Right lobe of liver (tissue), 4 donors: ENCODE measurements around the gene ANLN.

Experiments used
- POLR2A ChIP-seq: fragments of 450-650 bp; IDR thresholded peaks from one replicate; pipeline ENCODE4 v1.6.1; 2017; ENCODE audit warnings: antibody characterized with exemption, mild to moderate bottlenecking
- TF ChIP-seq, protein P1 (sequence below), 4 donors: fragments of 200-600 bp in 3 of 4; fragments of 450-650 bp in 1 of 4; IDR thresholded peaks; one replicate each; pipeline versions ENCODE4 v1.5.1 to v1.8.0; 2016 to 2022; ENCODE audit warnings: antibody characterized with exemption in 4 of 4, mild to moderate bottlenecking in 2 of 4
- donor health status: DM: no; HTN: no; CAD: no.
- donor health status: DM: no; HTN: no; CAD: no.
- donor health status: DM: no; HTN: yes; CAD: no.

DNA sequence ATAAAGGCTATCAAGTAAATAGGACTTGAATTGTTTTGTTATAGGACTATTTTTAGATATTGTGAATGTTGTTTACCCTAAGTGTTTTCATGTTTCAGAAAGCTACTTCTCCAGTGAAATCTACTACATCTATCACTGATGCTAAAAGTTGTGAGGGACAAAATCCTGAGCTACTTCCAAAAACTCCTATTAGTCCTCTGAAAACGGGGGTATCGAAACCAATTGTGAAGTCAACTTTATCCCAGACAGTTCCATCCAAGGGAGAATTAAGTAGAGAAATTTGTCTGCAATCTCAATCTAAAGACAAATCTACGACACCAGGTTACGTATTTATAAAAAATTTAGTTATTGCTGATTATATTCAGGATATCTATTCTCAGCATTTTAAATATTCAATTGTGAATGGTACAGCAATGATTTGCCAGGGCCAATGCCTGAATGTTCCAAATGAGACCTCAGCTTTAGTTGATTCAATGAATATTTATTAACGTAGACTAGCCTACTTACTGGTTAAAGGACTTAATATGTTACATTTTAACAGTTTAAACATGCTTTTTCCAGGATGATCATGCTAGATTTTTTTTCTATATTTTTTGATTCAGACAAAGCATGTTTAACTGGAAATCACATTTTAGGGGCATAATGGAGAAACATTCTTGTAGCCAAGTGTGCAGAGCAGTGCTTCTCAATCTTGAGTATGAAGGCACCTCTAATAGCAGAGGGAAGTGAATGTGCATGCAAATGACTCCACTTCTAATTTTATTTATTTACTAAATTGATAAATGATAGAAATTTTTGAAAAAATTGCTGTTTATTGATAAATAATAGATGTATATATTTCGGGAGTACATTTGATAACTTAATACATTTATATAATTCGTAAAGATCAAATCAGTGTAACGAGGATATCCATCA, 18.2 kb downstream of the ANLN start:
- TF ChIP-seq, protein P1, sequence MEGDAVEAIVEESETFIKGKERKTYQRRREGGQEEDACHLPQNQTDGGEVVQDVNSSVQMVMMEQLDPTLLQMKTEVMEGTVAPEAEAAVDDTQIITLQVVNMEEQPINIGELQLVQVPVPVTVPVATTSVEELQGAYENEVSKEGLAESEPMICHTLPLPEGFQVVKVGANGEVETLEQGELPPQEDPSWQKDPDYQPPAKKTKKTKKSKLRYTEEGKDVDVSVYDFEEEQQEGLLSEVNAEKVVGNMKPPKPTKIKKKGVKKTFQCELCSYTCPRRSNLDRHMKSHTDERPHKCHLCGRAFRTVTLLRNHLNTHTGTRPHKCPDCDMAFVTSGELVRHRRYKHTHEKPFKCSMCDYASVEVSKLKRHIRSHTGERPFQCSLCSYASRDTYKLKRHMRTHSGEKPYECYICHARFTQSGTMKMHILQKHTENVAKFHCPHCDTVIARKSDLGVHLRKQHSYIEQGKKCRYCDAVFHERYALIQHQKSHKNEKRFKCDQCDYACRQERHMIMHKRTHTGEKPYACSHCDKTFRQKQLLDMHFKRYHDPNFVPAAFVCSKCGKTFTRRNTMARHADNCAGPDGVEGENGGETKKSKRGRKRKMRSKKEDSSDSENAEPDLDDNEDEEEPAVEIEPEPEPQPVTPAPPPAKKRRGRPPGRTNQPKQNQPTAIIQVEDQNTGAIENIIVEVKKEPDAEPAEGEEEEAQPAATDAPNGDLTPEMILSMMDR (IDR thresholded peaks at IDR 0.05): no peak
- no peak for TF ChIP-seq POLR2A
